ENCODE results near the gene CEP63.
"Not testable (repeated sequence)": the region's sequence is repeated elsewhere in the genome, so short reads cannot be mapped to it uniquely, and the experiment has no call there.

Gene CEP63

GRCh38 chr3:134590766-134591165, 104.9 kb downstream of the CEP63 start:
- DNase-seq: no peak

- no peak for DNase-seq
Measured at GRCh38 chr3:134592806-134593205, 106.9 kb downstream of the CEP63 start.

- no peak for DNase-seq
Measured at GRCh38 chr3:134594331-134594741, 108.5 kb downstream of the CEP63 start.

- DNase-seq: not testable (repeated sequence)
Measured at GRCh38 chr3:134594986-134595385, 109.1 kb downstream of the CEP63 start.

GRCh38 chr3:134597390-134597970, 111.6 kb downstream of the CEP63 start:
- DNase-seq: no peak

- no peak for DNase-seq
Measured at GRCh38 chr3:134598763-134599545, 113.1 kb downstream of the CEP63 start.

GRCh38 chr3:134600206-134600605, 114.3 kb downstream of the CEP63 start:
- DNase-seq: no peak

- DNase-seq: peak; percentile 27
Measured at GRCh38 chr3:134600685-134601463, 115.0 kb downstream of the CEP63 start.

GRCh38 chr3:134601539-134602439, 115.9 kb downstream of the CEP63 start:
- peak; percentile 61 for DNase-seq

- no peak for DNase-seq
Measured at GRCh38 chr3:134602440-134602814, 116.6 kb downstream of the CEP63 start.

GRCh38 chr3:134603480-134603879, 117.6 kb downstream of the CEP63 start:
- no peak for DNase-seq

- no peak for DNase-seq
Measured at GRCh38 chr3:134603956-134604355, 118.1 kb downstream of the CEP63 start.

GRCh38 chr3:134605556-134605955, 119.7 kb downstream of the CEP63 start:
- no peak for DNase-seq

- no peak for DNase-seq
Measured at GRCh38 chr3:134606033-134607025, 120.5 kb downstream of the CEP63 start.

GRCh38 chr3:134607054-134608022, 121.5 kb downstream of the CEP63 start:
- no peak for DNase-seq

GRCh38 chr3:134608023-134608770, 122.3 kb downstream of the CEP63 start:
- no peak for DNase-seq

- no peak for DNase-seq
Measured at GRCh38 chr3:134608771-134609435, 123.0 kb downstream of the CEP63 start.

GRCh38 chr3:134609821-134610431, 124.1 kb downstream of the CEP63 start:
- DNase-seq: no peak
